Psoas muscle (tissue), 8 donors: ENCODE results near the gene TEX13C. TPM values are rescaled to one million over a fixed set of nuclear protein-coding genes. Genes with fewer than 3 reads are reported as not detected.

ENCODE experiments used
- ATAC-seq, 4 donors: fragments of 200-7000 bp; cut with Tn5 transposase; one replicate each; pipeline ENCODE4 v1.9.1; 2020; ENCODE audit warnings: moderate library complexity in 3 of 4, mild to moderate bottlenecking in 2 of 4
- DNase-seq, 2 donors: peaks; one replicate each; pipeline ENCODE4 v3.0.0-alpha.2; 2020
- H3K27ac ChIP-seq: fragments of 200-600 bp; one replicate; pipeline ENCODE4 v1.8.0; 2022
- H3K27me3 ChIP-seq, 3 donors: fragments of 200-600 bp in 1 of 3; one replicate each; pipeline versions ENCODE4 v1.6.1 to v1.8.0; 2013 to 2022; ENCODE audit warnings: low read length in 2 of 3, mild to moderate bottlenecking in 2 of 3, moderate library complexity in 1 of 3; ENCODE audit not compliant: insufficient read depth in 3 of 3
- H3K36me3 ChIP-seq, 2 donors: fragments of 200-600 bp in 1 of 2; one replicate each; pipeline versions ENCODE4 v1.6.1 to v1.8.0; 2013 to 2022; ENCODE audit warnings: low read depth in 1 of 2, mild to moderate bottlenecking in 1 of 2, moderate library complexity in 1 of 2; ENCODE audit not compliant: insufficient read depth in 1 of 2
- H3K4me1 ChIP-seq: fragments of 200-600 bp; one replicate; pipeline ENCODE4 v1.8.0; 2022
- H3K4me3 ChIP-seq: fragments of 200-600 bp; one replicate; pipeline ENCODE4 v1.8.0; 2022; ENCODE audit warnings: mild to moderate bottlenecking
- H3K9me3 ChIP-seq: fragments of 200-600 bp; one replicate; pipeline ENCODE4 v1.8.0; 2022
- WGBS, 3 donors: extraction: QIAGEN DNeasy Blood & Tissue Kit; methylation state at CpG; one replicate each; pipeline versions ENCODE4 v1.1.6 to v1.1.7; 2013; 5-methylcytosine and 5-hydroxymethylcytosine counted together
- intact Hi-C, 2 donors: fragments of 100-400 bp; cut with DNase I; formaldehyde crosslinking; loops; one replicate each; pipeline versions ENCODE4 v1.11.0 to v1.14.2; 2022
- polyA plus RNA-seq, 3 donors: library from polyadenylated mRNA; stranded (reverse); fragments of 200-250 nt; gene quantifications; one replicate each; pipeline ENCODE4 v1.2.3, GENCODE V29; 2013
- total RNA-seq, 4 donors: library from RNA; stranded (reverse); fragmentation: NEBNext Ultra II Directional in 2 of 4; extraction: Animal tissue kit (Norgen Biotek cat#: 25700) in 2 of 4; gene quantifications; one replicate each; pipeline versions ENCODE4 v1.2.1 to v1.2.4, GENCODE V29; 2021 to 2023
- TF ChIP-seq, protein P1 (sequence below): fragments of 200-600 bp; IDR thresholded peaks from one replicate; pipeline ENCODE4 v1.8.0; 2022; ENCODE audit warnings: antibody characterized with exemption
- donor health status: healthy with polysubstance abuse.
- donor health status: DM: no; HTN: no; CAD: no; lungs with moderate emphysema.
- donor health status: Bipolar disorder and iron deficiency.
- donor health status: healthy.
- donor health status: DM: yes; HTN: yes; CAD: no.
- donor health status: DM: no; HTN: no; CAD: no.
- donor health status: DM: no; HTN: no; CAD: no.
- donor health status: DM: yes; HTN: yes; CAD: no.

TEX13C gene
- total and polyA plus RNA-seq, 7 donors: not detected

GRCh38 chrX:125289920-125290319, 29.8 kb upstream of the TEX13C start:
- intact Hi-C loops: no loop called here
- H3K4me3 ChIP-seq: no peak overlapping the region
- DNase-seq: no peak
- no peaks in the 10 kb centered on the region for H3K27me3 ChIP-seq
- WGBS, 3 donors: 69 to 73% (median 71%) methylated on average over 3 of the region's 3 CpGs
- H3K9me3 ChIP-seq: no peaks in the 10 kb centered on the region
- no peaks in the 10 kb centered on the region for H3K4me1 ChIP-seq
- H3K27ac ChIP-seq: no peak overlapping the region
- TF ChIP-seq, protein P1, sequence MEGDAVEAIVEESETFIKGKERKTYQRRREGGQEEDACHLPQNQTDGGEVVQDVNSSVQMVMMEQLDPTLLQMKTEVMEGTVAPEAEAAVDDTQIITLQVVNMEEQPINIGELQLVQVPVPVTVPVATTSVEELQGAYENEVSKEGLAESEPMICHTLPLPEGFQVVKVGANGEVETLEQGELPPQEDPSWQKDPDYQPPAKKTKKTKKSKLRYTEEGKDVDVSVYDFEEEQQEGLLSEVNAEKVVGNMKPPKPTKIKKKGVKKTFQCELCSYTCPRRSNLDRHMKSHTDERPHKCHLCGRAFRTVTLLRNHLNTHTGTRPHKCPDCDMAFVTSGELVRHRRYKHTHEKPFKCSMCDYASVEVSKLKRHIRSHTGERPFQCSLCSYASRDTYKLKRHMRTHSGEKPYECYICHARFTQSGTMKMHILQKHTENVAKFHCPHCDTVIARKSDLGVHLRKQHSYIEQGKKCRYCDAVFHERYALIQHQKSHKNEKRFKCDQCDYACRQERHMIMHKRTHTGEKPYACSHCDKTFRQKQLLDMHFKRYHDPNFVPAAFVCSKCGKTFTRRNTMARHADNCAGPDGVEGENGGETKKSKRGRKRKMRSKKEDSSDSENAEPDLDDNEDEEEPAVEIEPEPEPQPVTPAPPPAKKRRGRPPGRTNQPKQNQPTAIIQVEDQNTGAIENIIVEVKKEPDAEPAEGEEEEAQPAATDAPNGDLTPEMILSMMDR: no peak
- H3K36me3 ChIP-seq: no peaks in the 10 kb centered on the region
- no peak for ATAC-seq

GRCh38 chrX:125291124-125291523, 28.5 kb upstream of the TEX13C start:
- Histone ChIP-seq H3K27ac (no peak overlapping the region), H3K4me3 (no peak overlapping the region), H3K27me3 (no peaks in the 10 kb centered on the region), H3K9me3 (no peaks in the 10 kb centered on the region), H3K4me1 (no peaks in the 10 kb centered on the region), H3K36me3 (no peaks in the 10 kb centered on the region)
- TF ChIP-seq, protein P1: no peak
- DNase-seq: no peak
- intact Hi-C loops: no loop called here
- ATAC-seq: no peak

DNA sequence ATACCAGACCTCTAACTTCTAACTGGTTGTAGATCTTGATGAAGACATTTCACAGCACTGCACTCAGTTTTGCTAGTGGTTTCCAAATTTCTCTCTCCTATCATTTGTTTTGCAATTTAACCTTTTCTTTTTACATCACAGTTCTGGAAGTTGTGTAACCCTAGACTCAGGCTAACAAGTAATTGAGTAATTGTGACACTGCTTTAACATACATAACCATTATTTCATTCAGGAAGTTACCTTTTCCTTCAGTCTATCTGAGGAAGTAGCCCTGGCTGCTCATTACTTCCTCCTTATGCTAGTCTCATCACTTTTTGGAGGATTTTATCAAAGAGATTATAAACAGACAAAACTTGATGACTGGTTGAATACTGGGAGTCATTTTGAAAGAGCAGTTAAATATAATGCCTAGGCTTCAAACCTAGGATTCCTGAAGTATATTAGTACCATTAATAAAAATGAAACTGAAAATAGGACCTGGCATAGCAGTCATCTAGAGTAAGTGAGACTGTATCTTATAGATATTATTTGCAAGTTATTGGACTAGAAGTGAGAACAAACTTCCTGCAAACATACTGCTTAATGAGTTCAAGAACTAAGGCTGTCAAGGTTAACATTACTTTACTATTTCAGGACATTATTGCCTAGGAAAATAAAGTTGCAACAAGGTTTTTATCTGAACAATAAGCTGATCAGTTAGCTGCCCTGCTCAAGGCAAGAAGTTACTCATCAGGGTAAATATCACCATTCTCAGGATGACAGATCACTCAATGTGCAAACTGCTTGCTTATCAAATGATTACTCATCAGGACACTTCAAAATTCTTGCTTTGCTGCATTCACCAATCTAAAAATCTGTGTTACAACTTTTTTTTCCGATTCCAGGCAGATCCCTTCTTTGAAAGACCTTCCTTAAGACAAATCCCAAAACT, 25.6 kb upstream of the TEX13C start:
- Histone ChIP-seq H3K4me3 (no peak overlapping the region), H3K27ac (no peak overlapping the region), H3K4me1 (no peaks in the 10 kb centered on the region), H3K9me3 (no peaks in the 10 kb centered on the region), H3K27me3 (no peaks in the 10 kb centered on the region), H3K36me3 (no peaks in the 10 kb centered on the region)
- ATAC-seq (no peak), DNase-seq (no peak)
- TF ChIP-seq, protein P1: no peak
- intact Hi-C loops: no loop called here
- WGBS, 3 donors: 47 to 63% (median 63%) methylated on average over 1 of the region's 1 CpG

- no peaks in the 10 kb centered on the region for H3K9me3 ChIP-seq
- no peaks in the 10 kb centered on the region for H3K36me3 ChIP-seq
- DNase-seq (no peak), ATAC-seq (no peak)
- TF ChIP-seq, protein P1: no peak
- H3K27ac ChIP-seq: no peak overlapping the region
- no peak overlapping the region for H3K4me3 ChIP-seq
- intact Hi-C loops: no loop called here
- no peaks in the 10 kb centered on the region for H3K4me1 ChIP-seq
- 76 to 83% (median 82%) methylated on average over 2 of the region's 2 CpGs for WGBS, 3 donors
- no peaks in the 10 kb centered on the region for H3K27me3 ChIP-seq
Measured at GRCh38 chrX:125295337-125295736, 24.3 kb upstream of the TEX13C start.

- H3K4me3 ChIP-seq: no peak overlapping the region
- H3K27me3 ChIP-seq: no peaks in the 10 kb centered on the region
- 74 to 91% (median 80%) methylated on average over 2 of the region's 2 CpGs for WGBS, 3 donors
- H3K27ac ChIP-seq: no peak overlapping the region
- no peaks in the 10 kb centered on the region for H3K4me1 ChIP-seq
- intact Hi-C loops: no loop called here
- TF ChIP-seq, protein P1: no peak
- H3K36me3 ChIP-seq: no peaks in the 10 kb centered on the region
- no peaks in the 10 kb centered on the region for H3K9me3 ChIP-seq
- no peak for DNase-seq
- no peak for ATAC-seq
Measured at GRCh38 chrX:125298871-125299270, 20.8 kb upstream of the TEX13C start.
